WTC11 (cell line): Measurements from ENCODE around the gene CLMN. TPM values are rescaled to one million over a fixed set of nuclear protein-coding genes. Genes with fewer than 3 reads are reported as not detected.
A peak's percentile ranks its signal among the peaks of the same experiment; 100 is the strongest.

Experiments
- ATAC-seq: fragments of 200-7000 bp; cut with Tn5 transposase; 2 replicates; pipeline ENCODE4 v1.10.0; 2021; ENCODE audit warnings: mild to moderate bottlenecking, moderate library complexity
- CTCF ChIA-PET: fragments of 300-600 bp; sonication (Branson Sonifier 250); formaldehyde crosslinking; loops from one replicate; lab custom pipeline; 2021; ENCODE audit warnings: antibody characterized with exemption; lab: Charles Lee
- POLR2A ChIA-PET: fragments of 350-600 bp; sonication (Branson Sonifier 250); formaldehyde crosslinking; loops from one replicate; lab custom pipeline; 2021; ENCODE audit warnings: antibody characterized with exemption; lab: Charles Lee
- DNase-seq: peaks from one replicate; pipeline ENCODE4 v3.0.0; 2021; ENCODE audit warnings: low spot score
- H3K27ac Mint-ChIP-seq: 2 replicates; pipeline ENCODE4 v1.8.0; 2021; ENCODE audit warnings: mixed read lengths
- H3K27me3 Mint-ChIP-seq: 2 replicates; pipeline ENCODE4 v1.8.0; 2021; ENCODE audit warnings: low read depth, mild to moderate bottlenecking, moderate library complexity, mixed read lengths
- H3K36me3 Mint-ChIP-seq: 2 replicates; pipeline ENCODE4 v1.8.0; 2021; ENCODE audit warnings: mixed read lengths
- H3K4me1 Mint-ChIP-seq: 2 replicates; pipeline ENCODE4 v1.8.0; 2022; ENCODE audit warnings: mixed read lengths
- H3K4me3 Mint-ChIP-seq: 2 replicates; pipeline ENCODE4 v1.8.0; 2021; ENCODE audit warnings: mild to moderate bottlenecking, moderate library complexity, mixed read lengths
- H3K9me3 Mint-ChIP-seq: 2 replicates; pipeline ENCODE4 v1.8.0; 2021; ENCODE audit warnings: mixed read lengths
- AFF4 ChIP-seq: sonication (generic); formaldehyde crosslinking; IDR thresholded peaks from 2 replicates; pipeline ENCODE4 v1.8.1; 2023; ENCODE audit warnings: mild to moderate bottlenecking, missing genetic modification reagents, borderline replicate concordance
- CBFB ChIP-seq: sonication (generic); formaldehyde crosslinking; IDR thresholded peaks from 2 replicates; pipeline ENCODE4 v1.8.1; 2022; ENCODE audit warnings: mild to moderate bottlenecking, low read depth, missing genetic modification reagents
- ELF4 ChIP-seq: sonication (generic); formaldehyde crosslinking; IDR thresholded peaks from 2 replicates; pipeline ENCODE4 v1.8.1; 2022; ENCODE audit warnings: low read depth, mild to moderate bottlenecking, moderate library complexity, missing genetic modification reagents
- ESRRA ChIP-seq: sonication (generic); formaldehyde crosslinking; IDR thresholded peaks from 2 replicates; pipeline ENCODE4 v1.8.1; 2022; ENCODE audit warnings: mild to moderate bottlenecking, missing genetic modification reagents, borderline replicate concordance
- ETV6 ChIP-seq: sonication (generic); formaldehyde crosslinking; IDR thresholded peaks from 2 replicates; pipeline ENCODE4 v1.8.1; 2022; ENCODE audit warnings: mild to moderate bottlenecking, missing genetic modification reagents
- FOXP4 ChIP-seq: sonication (generic); formaldehyde crosslinking; IDR thresholded peaks from 2 replicates; pipeline ENCODE4 v1.8.0; 2022; ENCODE audit warnings: mild to moderate bottlenecking, missing genetic modification reagents
- GABPB1 ChIP-seq: sonication (generic); formaldehyde crosslinking; IDR thresholded peaks from 2 replicates; pipeline ENCODE4 v1.8.1; 2023; ENCODE audit warnings: mild to moderate bottlenecking, missing genetic modification reagents
- HMGA2 ChIP-seq: fragments of 250-450 bp; sonication (Bioruptor Pico); IDR thresholded peaks from 2 replicates; pipeline ENCODE4 v1.4.0; 2021; ENCODE audit warnings: mild to moderate bottlenecking, moderate library complexity
- MYBL2 ChIP-seq: sonication (generic); formaldehyde crosslinking; IDR thresholded peaks from 2 replicates; pipeline ENCODE4 v1.8.1; 2023; ENCODE audit warnings: mild to moderate bottlenecking, moderate library complexity, missing genetic modification reagents
- NFYB ChIP-seq: sonication (generic); formaldehyde crosslinking; conservative IDR thresholded peaks from 2 replicates; pipeline ENCODE4 v1.8.0; 2022; ENCODE audit warnings: low read depth, missing genetic modification reagents
- NR2C2 ChIP-seq: sonication (generic); formaldehyde crosslinking; IDR thresholded peaks from 2 replicates; pipeline ENCODE4 v1.8.0; 2022; ENCODE audit warnings: mild to moderate bottlenecking, missing genetic modification reagents
- NR3C1 ChIP-seq: sonication (generic); formaldehyde crosslinking; conservative IDR thresholded peaks from 2 replicates; pipeline ENCODE4 v1.8.1; 2023; ENCODE audit warnings: low read depth, mild to moderate bottlenecking, missing genetic modification reagents
- PRRX2 ChIP-seq: fragments of 250-450 bp; sonication (Bioruptor Pico); IDR thresholded peaks from 2 replicates; pipeline ENCODE4 v1.8.0; 2021; ENCODE audit warnings: mild to moderate bottlenecking
- STAT6 ChIP-seq: sonication (generic); formaldehyde crosslinking; conservative IDR thresholded peaks from 2 replicates; pipeline ENCODE4 v1.8.1; 2023; ENCODE audit warnings: mild to moderate bottlenecking, low read depth, missing genetic modification reagents, moderate library complexity
- ZBTB21 ChIP-seq: sonication (generic); formaldehyde crosslinking; IDR thresholded peaks from 2 replicates; pipeline ENCODE4 v1.8.1; 2023; ENCODE audit warnings: mild to moderate bottlenecking, missing genetic modification reagents, borderline replicate concordance
- ZNF232 ChIP-seq: sonication (generic); formaldehyde crosslinking; IDR thresholded peaks from 2 replicates; pipeline ENCODE4 v1.8.0; 2022; ENCODE audit warnings: mild to moderate bottlenecking, missing genetic modification reagents
- ZSCAN18 ChIP-seq: fragments of 250-450 bp; sonication (Bioruptor Pico); IDR thresholded peaks from 2 replicates; pipeline ENCODE4 v2.1.2; 2022; ENCODE audit warnings: mild to moderate bottlenecking, moderate library complexity
- total RNA-seq: library from RNA; stranded (reverse); gene quantifications from 3 replicates; pipeline ENCODE4 v1.2.3, GENCODE V29; 2021

Gene CLMN
- total RNA-seq, 1 experiment from 2014 or later = 12.2 TPM

GRCh38 chr14:95232894-95233584 lies 86.7 kb downstream of the CLMN start:
- TF ChIP-seq STAT6 (CRISPR knock-in tag) = no peak
- no peak for TF ChIP-seq HMGA2 (CRISPR knock-in tag)
- no peak for TF ChIP-seq GABPB1
- TF ChIP-seq ELF4 = no peak
- no peak for TF ChIP-seq ESRRA (CRISPR knock-in tag)
- no peak for TF ChIP-seq ZSCAN18
- TF ChIP-seq NR3C1 (CRISPR knock-in tag) = no peak
- no peak for TF ChIP-seq ETV6 (CRISPR knock-in tag)
- no peak for TF ChIP-seq MYBL2 (CRISPR knock-in tag)
- no peak for TF ChIP-seq PRRX2 (CRISPR knock-in tag)
- TF ChIP-seq ZBTB21 = no peak
- TF ChIP-seq NFYB (CRISPR knock-in tag) = no peak
- Mint-ChIP-seq H3K4me1 (peaks cover 7% of the 10 kb centered on the region), H3K9me3 (no peaks in the 10 kb centered on the region), H3K27me3 (no peaks in the 10 kb centered on the region), H3K27ac (no peak overlapping the region), H3K36me3 (no peaks in the 10 kb centered on the region), H3K4me3 (no peak overlapping the region)
- no peak for ATAC-seq
- POLR2A ChIA-PET = no interaction called here
- CTCF ChIA-PET = no interaction called here
- no peak for DNase-seq

GRCh38 chr14:95231966-95232633 lies 87.6 kb downstream of the CLMN start:
- TF ChIP-seq FOXP4 (no peak), NR2C2 (CRISPR knock-in tag) (no peak), CBFB (CRISPR knock-in tag) (no peak), ZNF232 (CRISPR knock-in tag) (no peak), AFF4 (CRISPR knock-in tag) (no peak)
- DNase-seq (no peak), ATAC-seq (no peak)
- no peaks in the 10 kb centered on the region for H3K9me3 Mint-ChIP-seq
- ChIA-PET CTCF (no interaction called here), POLR2A (no interaction called here)
- no peak overlapping the region for H3K4me3 Mint-ChIP-seq
- H3K36me3 Mint-ChIP-seq = no peaks in the 10 kb centered on the region
- peaks cover 10% of the 10 kb centered on the region for H3K4me1 Mint-ChIP-seq
- H3K27me3 Mint-ChIP-seq = no peaks in the 10 kb centered on the region
- 0 out of 2 replicates have a peak overlapping the region, but pooled peaks have one; percentile 32 for H3K27ac Mint-ChIP-seq
